DND-41 (cell line): ENCODE data around the gene SLC22A3.

Source experiments
- CTCF ChIP-seq: IDR thresholded peaks from 2 replicates; pipeline ENCODE4 v1.5.1; 2012; ENCODE audit warnings: borderline replicate concordance, low read length, moderate library complexity, mild to moderate bottlenecking; ENCODE audit not compliant: poor library complexity, severe bottlenecking; ENCODE audit errors: extremely low read depth
- EZH2 ChIP-seq: IDR thresholded peaks from 3 replicates; pipeline ENCODE4 v1.6.1; 2012; ENCODE audit warnings: borderline replicate concordance, low read depth, mild to moderate bottlenecking, moderate library complexity, low read length, inconsistent platforms; ENCODE audit not compliant: severe bottlenecking

DNA sequence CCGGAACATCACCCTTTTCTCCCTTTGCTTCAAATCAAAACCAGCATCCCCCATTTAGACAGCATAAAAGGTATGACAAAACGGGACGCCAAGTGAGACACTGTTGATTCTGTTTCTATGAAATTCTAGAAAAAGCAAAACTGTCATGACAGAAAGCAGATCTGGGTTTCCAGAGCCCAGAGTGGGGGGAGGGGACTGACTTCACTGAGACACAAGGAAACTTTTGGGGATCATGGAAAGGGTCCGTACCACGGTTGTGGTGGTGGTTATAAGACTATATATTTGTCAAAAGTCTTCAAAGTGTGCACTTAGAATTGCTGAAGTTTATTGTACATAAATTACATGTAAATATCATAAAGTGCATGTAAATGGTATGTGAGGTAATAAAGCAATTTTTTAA lies 82.6 kb downstream of the SLC22A3 start:
- no peak for TF ChIP-seq CTCF
- TF ChIP-seq EZH2: no peak
